ENCODE data around the gene OTOP1. TPM values are rescaled to one million over a fixed set of nuclear protein-coding genes. Genes with fewer than 3 reads are reported as not detected.
A peak's percentile ranks its signal among the peaks of the same experiment; 100 is the strongest.

The OTOP1 gene
- total and polyA plus RNA-seq, 2 experiments from 2014 or later, result not detected

GRCh38 chr4:4217113-4217512, 9.6 kb downstream of the OTOP1 start:
- Mint-ChIP-seq H3K9me3 (no peaks in the 10 kb centered on the region), H3K4me1 (peaks cover 11% of the 10 kb centered on the region; the same call in 2 of the 3 replicates), H3K27me3 (ENCODE audit: insufficient read depth, low read depth, poor library complexity) (peaks cover 4% of the 10 kb centered on the region), H3K4me3 (no peak overlapping the region), H3K27ac (no peak overlapping the region), H3K36me3 (ENCODE audit: low read depth) (no peaks in the 10 kb centered on the region)
- H3K4me3 ChIP-seq, result no peak overlapping the region
- H4K20me1 ChIP-seq (replicated peaks; ENCODE audit: insufficient read depth), result no peaks in the 10 kb centered on the region; the same call in 1 of the 2 replicates
- DNase-seq (ENCODE audit: low spot score), result no peak
- no peak overlapping the region for H2AFZ ChIP-seq
- no peaks in the 10 kb centered on the region for H3K79me2 ChIP-seq (replicated peaks; ENCODE audit: insufficient read depth)
- no peaks in the 10 kb centered on the region for H3K36me3 ChIP-seq (ENCODE audit: insufficient read depth)
- TF ChIP-seq REST (IDR thresholded peaks at IDR 0.05; ENCODE audit: unreplicated experiment) (no peak), STAT1 (IDR thresholded peaks at IDR 0.05; ENCODE audit: unreplicated experiment) (no peak), POLR2AphosphoS5 (IDR thresholded peaks at IDR 0.05; ENCODE audit: low read depth) (no peak), ZNF114 (CRISPR knock-in tag; IDR thresholded peaks at IDR 0.05) (no peak), NANOG (IDR thresholded peaks at IDR 0.05; ENCODE audit: borderline replicate concordance) (no peak), EZH2phosphoT487 (IDR thresholded peaks at IDR 0.05; ENCODE audit: unreplicated experiment) (no peak), JUNB (IDR thresholded peaks at IDR 0.05; ENCODE audit: unreplicated experiment) (no peak), ETS1 (IDR thresholded peaks at IDR 0.05) (no peak), ZNF462 (CRISPR knock-in tag; IDR thresholded peaks at IDR 0.05) (no peak), CREB1 (CRISPR knock-in tag; IDR thresholded peaks at IDR 0.05; ENCODE audit: low read depth) (no peak), EZH2 (IDR thresholded peaks at IDR 0.05; ENCODE audit: low read depth, unreplicated experiment) (no peak), CTCF (conservative IDR thresholded peaks at IDR 0.05; ENCODE audit: low read depth in 2 of 2) (no peak), ZNF331 (CRISPR knock-in tag; IDR thresholded peaks at IDR 0.05; ENCODE audit: low read depth) (no peak)
- no peak overlapping the region for H3K27ac ChIP-seq (ENCODE audit: low read depth)
- H3F3A ChIP-seq (replicated peaks; ENCODE audit: low read depth), result no peaks in the 10 kb centered on the region
- no peaks in the 10 kb centered on the region for H3K9me2 ChIP-seq (ENCODE audit: insufficient read depth)
- H3K27me3 ChIP-seq (ENCODE audit: insufficient read depth), result no peaks in the 10 kb centered on the region
- H3K4me1 ChIP-seq (ENCODE audit: insufficient read depth), result no peaks in the 10 kb centered on the region; the same call in 1 of the 2 replicates
- no peak for ATAC-seq
- peak overlapping the region; percentile 37 for H3K4me2 ChIP-seq
